ENCODE results near the gene RTN1. TPM values are rescaled to one million over a fixed set of nuclear protein-coding genes. Genes with fewer than 3 reads are reported as not detected.

The RTN1 gene
- total RNA-seq, 6 donors from 2014 or later = 6.3 to 15.6 (median 10.7) TPM

DNA sequence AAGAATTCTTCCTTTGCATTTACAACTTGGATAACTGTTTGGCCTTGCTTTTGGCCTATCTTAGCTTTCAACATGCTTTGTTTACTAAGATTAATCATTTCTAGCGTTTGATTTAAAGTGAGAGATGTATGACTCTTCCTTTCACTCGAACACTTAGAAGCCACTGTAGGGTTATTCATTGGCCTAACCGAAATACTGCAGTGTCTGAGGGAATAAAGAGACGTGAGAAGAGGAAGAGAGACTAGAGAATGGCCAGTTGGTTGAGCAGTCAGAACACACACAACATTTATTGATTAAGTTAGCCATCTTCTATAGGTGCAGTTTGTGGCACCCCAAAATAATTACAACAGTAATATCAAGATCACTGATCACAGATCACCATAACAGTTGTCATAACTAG, 231.7 kb downstream of the RTN1 start:
- H3K36me3 ChIP-seq = no peaks in the 10 kb centered on the region
- ATAC-seq (ENCODE audit: low FRiP score in 2 of 2) = no peak
- no peak overlapping the region for H3K4me3 ChIP-seq
- TF ChIP-seq, protein P1, sequence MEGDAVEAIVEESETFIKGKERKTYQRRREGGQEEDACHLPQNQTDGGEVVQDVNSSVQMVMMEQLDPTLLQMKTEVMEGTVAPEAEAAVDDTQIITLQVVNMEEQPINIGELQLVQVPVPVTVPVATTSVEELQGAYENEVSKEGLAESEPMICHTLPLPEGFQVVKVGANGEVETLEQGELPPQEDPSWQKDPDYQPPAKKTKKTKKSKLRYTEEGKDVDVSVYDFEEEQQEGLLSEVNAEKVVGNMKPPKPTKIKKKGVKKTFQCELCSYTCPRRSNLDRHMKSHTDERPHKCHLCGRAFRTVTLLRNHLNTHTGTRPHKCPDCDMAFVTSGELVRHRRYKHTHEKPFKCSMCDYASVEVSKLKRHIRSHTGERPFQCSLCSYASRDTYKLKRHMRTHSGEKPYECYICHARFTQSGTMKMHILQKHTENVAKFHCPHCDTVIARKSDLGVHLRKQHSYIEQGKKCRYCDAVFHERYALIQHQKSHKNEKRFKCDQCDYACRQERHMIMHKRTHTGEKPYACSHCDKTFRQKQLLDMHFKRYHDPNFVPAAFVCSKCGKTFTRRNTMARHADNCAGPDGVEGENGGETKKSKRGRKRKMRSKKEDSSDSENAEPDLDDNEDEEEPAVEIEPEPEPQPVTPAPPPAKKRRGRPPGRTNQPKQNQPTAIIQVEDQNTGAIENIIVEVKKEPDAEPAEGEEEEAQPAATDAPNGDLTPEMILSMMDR (IDR thresholded peaks at IDR 0.05) = no peak
- TF ChIP-seq POLR2AphosphoS5 (IDR thresholded peaks at IDR 0.05) (no peak), EP300 (IDR thresholded peaks at IDR 0.05) (no peak), POLR2A (IDR thresholded peaks at IDR 0.05) (no peak)
- H3K4me1 ChIP-seq = no peaks in the 10 kb centered on the region
- H3K27ac ChIP-seq = no peak overlapping the region
- WGBS, 2 donors = 72 to 86% methylated on average over 4 of the region's 4 CpGs
- peaks cover 0 to 6% (median 0%) of the 10 kb centered on the region in 4 donors for H3K9me3 ChIP-seq
- no peaks in the 10 kb centered on the region for H3K27me3 ChIP-seq
- no peak for DNase-seq

DNA sequence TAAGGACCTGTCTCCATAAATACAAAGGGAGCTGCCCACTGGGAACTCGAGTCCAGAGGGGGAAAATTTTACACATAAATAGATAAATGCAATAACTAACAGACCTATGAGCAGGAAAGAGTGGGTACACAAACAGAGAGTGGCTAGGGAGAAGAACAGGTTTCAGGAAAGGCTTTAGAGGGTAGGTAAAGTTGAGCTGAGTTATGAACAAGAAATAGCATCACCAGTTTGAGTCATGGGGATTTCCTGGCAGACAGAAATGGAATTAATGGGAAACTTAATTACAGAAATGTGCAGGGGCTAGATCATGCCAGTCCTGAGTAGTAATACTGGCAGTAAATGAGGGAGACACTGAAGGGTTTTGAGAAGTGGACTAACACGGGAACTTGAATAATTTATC, 236.0 kb downstream of the RTN1 start:
- no peaks in the 10 kb centered on the region for H3K36me3 ChIP-seq
- H3K27me3 ChIP-seq = peaks cover 0 to 9% (median 2%) of the 10 kb centered on the region in 4 donors
- H3K27ac ChIP-seq = no peak overlapping the region
- H3K4me3 ChIP-seq = no peak overlapping the region
- TF ChIP-seq POLR2A (IDR thresholded peaks at IDR 0.05) (no peak), EP300 (IDR thresholded peaks at IDR 0.05) (no peak), POLR2AphosphoS5 (IDR thresholded peaks at IDR 0.05) (no peak)
- TF ChIP-seq, protein P1 (IDR thresholded peaks at IDR 0.05) = no peak
- 56% methylated on average over 2 of the region's 2 CpGs for WGBS, 2 donors
- ATAC-seq (ENCODE audit: low FRiP score in 2 of 2) (no peak), DNase-seq (no peak)
- H3K9me3 ChIP-seq = no peaks in the 10 kb centered on the region
- peaks cover 0 to 8% (median 4%) of the 10 kb centered on the region in 4 donors for H3K4me1 ChIP-seq

DNA sequence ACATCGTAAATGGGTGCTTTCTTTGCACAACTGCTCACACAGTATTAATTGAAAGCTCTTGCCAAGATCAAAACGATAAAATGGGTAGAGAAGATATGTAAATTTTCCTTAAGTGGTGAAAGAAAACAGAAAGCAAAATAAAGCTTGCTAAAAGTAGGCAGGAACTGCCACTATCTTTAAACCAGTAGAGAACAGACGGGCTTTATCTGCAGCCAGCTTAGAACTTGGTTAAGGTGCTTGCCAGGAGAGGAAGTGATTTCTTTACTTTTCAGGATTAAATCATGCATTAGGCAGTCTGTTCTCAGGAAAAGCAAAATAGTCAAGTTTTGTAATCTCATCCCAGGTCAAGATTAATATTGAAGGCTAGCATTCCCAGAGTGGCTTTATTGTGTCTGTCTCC, 237.1 kb downstream of the RTN1 start:
- Histone ChIP-seq H3K4me3 (no peak overlapping the region), H3K4me1 (peaks cover 0 to 8% (median 4%) of the 10 kb centered on the region in 4 donors), H3K9me3 (no peaks in the 10 kb centered on the region), H3K36me3 (no peaks in the 10 kb centered on the region), H3K27ac (no peak overlapping the region), H3K27me3 (peaks cover 0 to 9% (median 2%) of the 10 kb centered on the region in 4 donors)
- no peak for DNase-seq
- WGBS, 2 donors = 28 to 41% methylated on average over 3 of the region's 3 CpGs
- ATAC-seq (ENCODE audit: low FRiP score in 2 of 2) = no peak
- no peak for TF ChIP-seq POLR2AphosphoS5 (IDR thresholded peaks at IDR 0.05)
- no peak for TF ChIP-seq POLR2A (IDR thresholded peaks at IDR 0.05)
- TF ChIP-seq EP300 (IDR thresholded peaks at IDR 0.05) = no peak
- TF ChIP-seq, protein P1 (IDR thresholded peaks at IDR 0.05) = no peak

DNA sequence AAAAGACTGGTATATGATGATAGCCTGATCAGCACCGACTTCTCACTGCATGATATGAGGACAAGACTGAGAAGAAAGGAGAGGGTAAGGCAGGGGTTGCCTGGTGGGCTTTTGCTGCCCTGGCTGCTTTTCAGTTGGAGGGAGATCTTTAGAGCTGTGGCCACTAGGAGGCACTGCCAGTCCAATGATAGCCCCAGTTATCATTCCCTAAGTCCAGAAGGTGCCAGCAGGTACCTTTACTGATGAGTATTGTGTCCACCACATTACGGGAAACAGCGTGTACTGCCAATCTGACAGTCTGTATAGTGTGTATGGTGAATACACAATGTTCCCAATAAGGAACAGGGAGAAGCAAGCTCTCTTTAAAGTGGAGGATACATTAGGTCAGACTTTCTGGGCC, 238.2 kb downstream of the RTN1 start:
- TF ChIP-seq, protein P1 (IDR thresholded peaks at IDR 0.05) = peak in 4 of 6 experiments; percentile 14 to 46 (median 40)
- no peak for TF ChIP-seq POLR2A (IDR thresholded peaks at IDR 0.05)
- TF ChIP-seq EP300 (IDR thresholded peaks at IDR 0.05) = no peak
- peaks cover 0 to 8% (median 4%) of the 10 kb centered on the region in 4 donors for H3K4me1 ChIP-seq
- H3K9me3 ChIP-seq = no peaks in the 10 kb centered on the region
- H3K36me3 ChIP-seq = no peaks in the 10 kb centered on the region
- H3K27ac ChIP-seq = no peak overlapping the region
- peaks cover 0 to 9% (median 2%) of the 10 kb centered on the region in 4 donors for H3K27me3 ChIP-seq
- WGBS, 2 donors = 41 to 60% methylated on average over 3 of the region's 3 CpGs
- H3K4me3 ChIP-seq = no peak overlapping the region
- DNase-seq = no peak
- peak in 1 of 2 donors; percentile 54 for ATAC-seq (ENCODE audit: low FRiP score in 2 of 2)

DNA sequence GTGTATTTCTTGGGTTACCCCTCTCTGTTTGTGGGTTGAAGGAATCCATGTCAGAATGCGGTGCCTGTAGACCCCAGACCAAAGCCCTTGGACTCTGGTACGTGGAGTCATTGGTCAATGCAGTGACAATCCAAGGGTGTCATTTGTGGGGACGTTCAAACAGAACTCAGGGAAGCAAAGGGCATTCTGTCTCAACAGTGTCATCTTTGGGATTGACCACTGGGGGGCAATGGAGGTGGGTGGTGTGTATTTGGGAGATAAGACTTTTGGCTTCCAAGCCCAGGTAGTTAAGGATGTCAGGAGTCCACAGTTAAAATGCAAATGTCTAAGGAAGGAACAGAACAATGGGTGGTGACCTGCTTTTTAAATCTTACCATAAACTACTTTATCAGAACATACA, 239.3 kb downstream of the RTN1 start:
- 36 to 38% methylated on average over 3 of the region's 3 CpGs for WGBS, 2 donors
- Histone ChIP-seq H3K9me3 (no peaks in the 10 kb centered on the region), H3K4me1 (peaks cover 0 to 8% (median 4%) of the 10 kb centered on the region in 4 donors), H3K27me3 (peaks cover 0 to 9% (median 2%) of the 10 kb centered on the region in 4 donors), H3K36me3 (no peaks in the 10 kb centered on the region), H3K4me3 (no peak overlapping the region), H3K27ac (no peak overlapping the region)
- TF ChIP-seq EP300 (IDR thresholded peaks at IDR 0.05) (no peak), POLR2A (IDR thresholded peaks at IDR 0.05) (no peak)
- TF ChIP-seq, protein P1 (IDR thresholded peaks at IDR 0.05) = peak in 1 of 6 experiments; percentile 7
- DNase-seq (no peak), ATAC-seq (ENCODE audit: low FRiP score in 2 of 2) (no peak)

All from upper lobe of left lung (tissue), 6 donors.